ENCODE results near the gene HAUS8. TPM values are rescaled to one million over a fixed set of nuclear protein-coding genes. Genes with fewer than 3 reads are reported as not detected.

Gene HAUS8
- total and polyA plus RNA-seq, 2 of the 8 experiments (the other 6 are each of a cell fraction or from before 2014, with no cell fraction given): 18.4 to 23.2 TPM

GRCh38 chr19:17037184-17037583, 38.1 kb downstream of the HAUS8 start:
- no peaks in the 10 kb centered on the region for H3K36me3 ChIP-seq (ENCODE audit: control insufficient read depth in 2 of 4, insufficient read depth in 4 of 4, low read length in 3 of 4)
- POLR2A ChIA-PET (ENCODE audit: partially characterized antibody): interaction anchor here (1.1 kb wide), 1 partner anchor 11 kb away, joined by 4 read pairs; no protein-coding TSS in a partner anchor
- CTCF ChIA-PET (ENCODE audit: partially characterized antibody): interaction anchor here (1.3 to 2.9 kb wide), 2 partner anchors 15 to 76 kb away, joined by 3 to 12 read pairs; no protein-coding TSS in a partner anchor

More at GRCh38 chr19:17037184-17037583, 38.1 kb downstream of the HAUS8 start:
- Histone ChIP-seq H2BK15ac (ENCODE audit: low read length) (no peak overlapping the region), H2AK5ac (ENCODE audit: low read depth, low read length) (no peak overlapping the region), H3K23ac (ENCODE audit: insufficient read length) (no peak overlapping the region), H4K20me1 (replicated peaks in 1 of 2; ENCODE audit: control insufficient read depth in 1 of 2, insufficient read depth in 2 of 2, low read length in 2 of 2) (peaks cover 0 to 1% of the 10 kb centered on the region in 2 experiments), H2BK20ac (ENCODE audit: low read length) (no peak overlapping the region), H3K9me3 (ENCODE audit: insufficient read depth in 2 of 2, low read depth in 1 of 2, low read length in 1 of 2) (no peaks in the 10 kb centered on the region), H3K4me1 (replicated peaks in 1 of 4; ENCODE audit: control insufficient read depth in 3 of 4, insufficient read depth in 4 of 4, low read length in 3 of 4) (no peaks in the 10 kb centered on the region), H2AFZ (ENCODE audit: low read length) (no peak overlapping the region), H3K4me2 (ENCODE audit: insufficient read depth in 1 of 2, low read depth in 2 of 2, low read length in 2 of 2) (no peak overlapping the region), H4K91ac (replicated peaks; ENCODE audit: insufficient read length, low read length) (peak overlapping the region; percentile 54), H3K27ac (ENCODE audit: low read depth, low read length) (no peak overlapping the region), H4K8ac (ENCODE audit: extremely low read depth, insufficient read depth, low read length) (no peak overlapping the region; the same call in 1 of the 2 replicates), H4K5ac (ENCODE audit: insufficient read length, low read depth, low read length) (no peak overlapping the region), H3K79me2 (ENCODE audit: control insufficient read depth in 1 of 2, insufficient read depth in 2 of 2, low read length in 2 of 2) (no peaks in the 10 kb centered on the region), H2BK12ac (ENCODE audit: low read depth, low read length) (no peak overlapping the region), H2BK120ac (replicated peaks; ENCODE audit: low read depth, low read length) (no peak overlapping the region), H3K18ac (ENCODE audit: extremely low read depth, low read length) (no peak overlapping the region), H3K56ac (replicated peaks; ENCODE audit: insufficient read length, low read depth, low read length) (no peak overlapping the region), H3K9ac (replicated peaks in 1 of 4; ENCODE audit: extremely low read depth in 1 of 4, low read depth in 3 of 4, low read length in 3 of 4) (no peak overlapping the region), H3K4ac (replicated peaks; ENCODE audit: insufficient read length, low read depth, low read length) (no peak overlapping the region), H3K4me3 (ENCODE audit: extremely low read depth in 1 of 4, insufficient read depth in 2 of 4, low read depth in 3 of 4, low read length in 4 of 4) (no peak overlapping the region), H3K14ac (ENCODE audit: insufficient read length) (no peak overlapping the region), H3K27me3 (replicated peaks in 1 of 4; ENCODE audit: control insufficient read depth in 3 of 4, extremely low read depth in 1 of 4, insufficient read depth in 3 of 4, low read length in 3 of 4) (no peaks in the 10 kb centered on the region), H2BK5ac (ENCODE audit: low read depth, low read length) (no peak overlapping the region), H3K23me2 (ENCODE audit: low read depth, low read length) (no peaks in the 10 kb centered on the region), H3K79me1 (ENCODE audit: low read depth, low read length) (no peaks in the 10 kb centered on the region)
- DNase-seq (ENCODE audit: low read depth in 1 of 2, low spot score in 2 of 2): no peak
- no peak for TF ChIP-seq GTF2F1 (IDR thresholded peaks at IDR 0.05; ENCODE audit: borderline replicate concordance, low read depth, low read length)
- no peak for TF ChIP-seq CHD2 (IDR thresholded peaks at IDR 0.05; ENCODE audit: low read length)
- TF ChIP-seq NRF1 (IDR thresholded peaks at IDR 0.05; ENCODE audit: low read depth, low read length): no peak
- TF ChIP-seq FOSL1 (IDR thresholded peaks at IDR 0.05; ENCODE audit: insufficient read depth, low read depth, low read length): no peak
- no peak for TF ChIP-seq JUN (IDR thresholded peaks at IDR 0.05; ENCODE audit: low read depth, low read length)
- no peak for TF ChIP-seq PHF8 (conservative IDR thresholded peaks at IDR 0.05; ENCODE audit: low read depth, low read length)
- TF ChIP-seq ZNF274 (IDR thresholded peaks at IDR 0.05; ENCODE audit: borderline replicate concordance, extremely low read depth, low read length): no peak
- TF ChIP-seq SRF (IDR thresholded peaks at IDR 0.05; ENCODE audit: low read depth, low read length): no peak
- TF ChIP-seq POU5F1 (IDR thresholded peaks at IDR 0.05; ENCODE audit: low read depth, low read length): no peak
- TF ChIP-seq SIX5 (IDR thresholded peaks at IDR 0.05; ENCODE audit: low read depth, low read length): no peak
- no peak for TF ChIP-seq ASH2L (IDR thresholded peaks at IDR 0.05; ENCODE audit: low read length)
- FAIRE-seq: no peak
- WGBS, 2 experiments (ENCODE audit: extremely low coverage in 1 of 2, insufficient coverage in 1 of 2, insufficient read length in 1 of 2, insufficient replicate concordance in 2 of 2, low coverage in 1 of 2, low lambda C conversion rate in 2 of 2, missing lambda C conversion rate in 1 of 2): 91% methylated on average over 6 of the region's 6 CpGs; no CpG with 5 or more reads in 1 of the 2 experiments

Measured in H1 (cell line).